Caco-2 (cell line): ENCODE measurements around the gene TOMM20. TPM values are rescaled to one million over a fixed set of nuclear protein-coding genes. Genes with fewer than 3 reads are reported as not detected.

Source experiments
- BruUV-seq: library from RNA; stranded (reverse); fragments of 400-500 nt; replicated peaks from 2 replicates; lab custom pipeline; 2021; lab: Mats Ljungman, UMichigan
- CTCF ChIA-PET: fragments of 300-600 bp; sonication (Branson Sonifier 250); formaldehyde crosslinking; loops from one replicate; lab custom pipeline; 2022; ENCODE audit warnings: antibody characterized with exemption; lab: Charles Lee
- POLR2A ChIA-PET: fragments of 300-600 bp; sonication (Branson Sonifier 250); formaldehyde crosslinking; loops from one replicate; lab custom pipeline; 2022; ENCODE audit warnings: antibody characterized with exemption; lab: Charles Lee
- DNase-seq, 2 experiments: peaks; one replicate each; pipeline versions ENCODE4 v3.0.0 to v3.0.0-alpha.2; 2020 to 2022
- H3K27me3 ChIP-seq: replicated peaks from 2 replicates; pipeline ENCODE4 v1.6.0; 2011; ENCODE audit warnings: low read length; ENCODE audit not compliant: control insufficient read depth, insufficient read depth
- H3K36me3 ChIP-seq: 2 replicates; pipeline ENCODE4 v1.5.1; 2011; ENCODE audit warnings: low read length; ENCODE audit not compliant: control insufficient read depth, insufficient read depth
- H3K4me1 ChIP-seq: fragments of 250-450 bp; sonication (Bioruptor Pico); 2 replicates; pipeline ENCODE4 v1.5.1; 2020; ENCODE audit warnings: mild to moderate bottlenecking
- H3K4me3 ChIP-seq: 2 replicates; pipeline ENCODE4 v1.5.1; 2011; ENCODE audit warnings: low read depth, mild to moderate bottlenecking, control low read depth, low read length
- H3K9me3 ChIP-seq: fragments of 250-450 bp; sonication (Bioruptor Pico); 2 replicates; pipeline ENCODE4 v1.5.1; 2020; ENCODE audit warnings: mild to moderate bottlenecking, moderate library complexity
- H3K27ac Mint-ChIP-seq: one replicate; pipeline ENCODE4 v1.8.0; 2022; ENCODE audit warnings: mixed read lengths; ENCODE audit not compliant: unreplicated experiment
- H3K27me3 Mint-ChIP-seq: one replicate; pipeline ENCODE4 v1.8.0; 2022; ENCODE audit warnings: mixed read lengths; ENCODE audit not compliant: insufficient read depth, unreplicated experiment
- H3K36me3 Mint-ChIP-seq: one replicate; pipeline ENCODE4 v1.8.0; 2022; ENCODE audit warnings: mild to moderate bottlenecking, mixed read lengths; ENCODE audit not compliant: insufficient read depth, unreplicated experiment
- H3K4me1 Mint-ChIP-seq: one replicate; pipeline ENCODE4 v1.8.0; 2022; ENCODE audit warnings: low read depth, mixed read lengths; ENCODE audit not compliant: unreplicated experiment
- H3K4me3 Mint-ChIP-seq: one replicate; pipeline ENCODE4 v1.8.0; 2022; ENCODE audit warnings: mild to moderate bottlenecking, moderate library complexity, mixed read lengths; ENCODE audit not compliant: unreplicated experiment
- H3K9me3 Mint-ChIP-seq: one replicate; pipeline ENCODE4 v1.8.0; 2022; ENCODE audit warnings: mixed read lengths; ENCODE audit not compliant: unreplicated experiment
- CTCF ChIP-seq, 2 experiments: fragments of 200-600 bp in 1 of 2; IDR thresholded peaks; 1 replicate in 1 of 2; 2 replicates in 1 of 2; pipeline versions ENCODE4 v1.5.1 to v1.8.0; 2011 to 2022; ENCODE audit warnings: antibody characterized with exemption in 1 of 2, control low read depth in 1 of 2, inconsistent platforms in 1 of 2, low read depth in 1 of 2, low read length in 1 of 2, mild to moderate bottlenecking in 1 of 2, moderate library complexity in 1 of 2; ENCODE audit not compliant: insufficient read depth in 1 of 2, severe bottlenecking in 1 of 2, unreplicated experiment in 1 of 2
- intact Hi-C: fragments of 100-400 bp; cut with micrococcal nuclease; formaldehyde crosslinking; loops from one replicate; pipeline ENCODE4 v1.10.0; 2022; ENCODE audit not compliant: unreplicated experiment
- total RNA-seq: library from RNA; stranded (reverse); gene quantifications from 2 replicates; pipeline ENCODE4 v1.2.3, GENCODE V29; 2022

TOMM20 gene
- total RNA-seq, 1 experiment from 2014 or later = 137 TPM

DNA sequence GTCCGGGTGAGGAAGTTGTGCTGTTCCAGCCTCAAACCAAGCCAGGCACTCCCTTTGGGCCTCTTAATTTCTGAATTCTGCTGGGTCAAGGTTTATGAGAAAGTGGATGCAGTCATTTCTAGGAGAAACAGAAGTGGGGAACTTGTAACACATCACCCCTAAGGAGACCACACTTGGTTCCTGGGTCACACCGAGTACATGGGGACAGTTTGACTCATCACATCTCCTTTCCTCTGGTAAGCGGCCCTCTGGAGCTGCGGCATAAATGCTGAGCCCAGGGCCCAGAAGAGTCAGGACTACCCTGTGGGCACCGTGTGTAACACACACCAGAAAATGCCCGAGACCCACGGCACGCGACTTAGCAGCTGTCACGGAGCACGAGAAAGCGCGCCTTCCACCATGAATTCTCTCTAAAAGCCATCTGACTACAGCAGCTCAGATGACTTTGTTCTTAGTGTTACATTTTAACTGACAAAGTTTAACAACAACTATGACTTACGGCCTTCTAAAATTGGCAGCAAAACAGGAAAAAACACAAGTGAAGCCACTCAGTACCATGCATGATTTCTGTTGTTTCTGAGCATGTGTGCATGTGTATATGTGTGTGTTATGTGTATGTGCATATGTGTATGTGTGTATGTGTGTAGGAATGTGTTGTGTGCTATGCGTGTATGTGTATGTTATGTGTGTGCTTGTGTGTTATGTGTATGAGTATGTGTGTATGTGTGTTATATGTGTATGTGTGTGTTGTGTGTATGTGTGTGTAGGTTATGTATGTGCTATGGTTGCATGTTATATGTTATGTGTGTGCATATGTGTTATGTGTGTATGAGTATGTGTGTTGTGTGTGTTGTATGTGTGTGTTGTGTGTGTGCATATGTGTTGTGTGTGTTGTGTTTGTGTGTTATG is 50.8 kb downstream of the TOMM20 start:
- no peak for TF ChIP-seq CTCF (IDR thresholded peaks at IDR 0.05; ENCODE audit: insufficient read depth in 1 of 2, low read depth in 1 of 2, low read length in 1 of 2, severe bottlenecking in 1 of 2, unreplicated experiment in 1 of 2)
- intact Hi-C loops = no loop called here
- no peaks in the 10 kb centered on the region for H3K9me3 ChIP-seq
- DNase-seq = no peak
- no peaks in the 10 kb centered on the region for H3K9me3 Mint-ChIP-seq
- no peak overlapping the region for H3K4me3 Mint-ChIP-seq
- no peaks in the 10 kb centered on the region for H3K27me3 Mint-ChIP-seq
- peaks cover 31% of the 10 kb centered on the region for H3K4me1 Mint-ChIP-seq
- H3K4me1 ChIP-seq = peaks cover 58% of the 10 kb centered on the region
- POLR2A ChIA-PET = no interaction called here
- peaks cover 6% of the 10 kb centered on the region for H3K36me3 Mint-ChIP-seq
- no peak overlapping the region for H3K4me3 ChIP-seq
- H3K27me3 ChIP-seq = no peaks in the 10 kb centered on the region
- no peaks in the 10 kb centered on the region for H3K36me3 ChIP-seq
- no peak overlapping the region for H3K27ac Mint-ChIP-seq
- CTCF ChIA-PET = no interaction called here
- no TSS peak for BruUV-seq

- no peak for TF ChIP-seq CTCF (IDR thresholded peaks at IDR 0.05; ENCODE audit: insufficient read depth in 1 of 2, low read depth in 1 of 2, low read length in 1 of 2, severe bottlenecking in 1 of 2, unreplicated experiment in 1 of 2)
- H3K27ac Mint-ChIP-seq = no peak overlapping the region
- Histone ChIP-seq H3K4me1 (peaks cover 58% of the 10 kb centered on the region), H3K4me3 (no peak overlapping the region), H3K9me3 (no peaks in the 10 kb centered on the region), H3K36me3 (no peaks in the 10 kb centered on the region), H3K27me3 (no peaks in the 10 kb centered on the region)
- intact Hi-C loops = no loop called here
- H3K4me3 Mint-ChIP-seq = no peak overlapping the region
- H3K9me3 Mint-ChIP-seq = no peaks in the 10 kb centered on the region
- H3K4me1 Mint-ChIP-seq = peaks cover 32% of the 10 kb centered on the region
- CTCF ChIA-PET = no interaction called here
- peaks cover 6% of the 10 kb centered on the region for H3K36me3 Mint-ChIP-seq
- POLR2A ChIA-PET = no interaction called here
- DNase-seq = no peak
- no peaks in the 10 kb centered on the region for H3K27me3 Mint-ChIP-seq
- no TSS peak for BruUV-seq
These were observed 51.5 kb downstream of the TOMM20 start for GRCh38 chr1:235077163-235077540.

DNA sequence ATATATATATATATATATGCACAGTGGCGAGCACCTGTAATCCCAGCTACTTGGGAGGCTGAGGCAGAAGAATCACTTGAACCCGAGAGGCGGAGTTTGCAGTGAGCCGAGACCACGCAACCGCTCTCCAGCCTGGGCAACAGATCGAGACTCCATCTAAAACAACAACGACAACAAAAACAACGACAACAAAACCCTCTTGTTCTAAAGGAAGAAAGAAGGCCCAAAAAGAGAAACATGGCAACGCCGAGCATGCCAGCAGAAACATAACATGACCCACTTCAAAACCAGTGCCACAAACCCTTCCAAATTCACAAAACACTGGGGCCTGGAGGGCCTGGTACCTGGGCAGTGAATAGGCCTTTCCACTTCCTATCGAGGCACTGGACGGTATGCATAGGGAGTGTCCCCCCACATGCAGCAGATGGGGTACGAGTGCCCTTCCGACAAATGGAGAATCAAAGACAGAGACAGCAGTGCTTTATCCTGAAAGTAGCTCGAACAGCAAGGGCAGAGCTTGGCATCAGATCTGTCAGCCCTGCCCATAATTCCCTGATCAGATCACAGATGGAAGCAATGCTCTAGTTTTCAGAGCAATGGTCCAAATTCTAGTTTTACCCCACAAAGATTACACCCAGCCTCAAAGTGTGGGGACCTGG is 52.0 kb downstream of the TOMM20 start:
- POLR2A ChIA-PET = no interaction called here
- CTCF ChIA-PET = no interaction called here
- intact Hi-C loops = no loop called here

More for the DNA sequence above, 52.0 kb downstream of the TOMM20 start:
- Histone ChIP-seq H3K4me3 (no peak overlapping the region), H3K4me1 (peaks cover 58% of the 10 kb centered on the region), H3K9me3 (no peaks in the 10 kb centered on the region), H3K27me3 (no peaks in the 10 kb centered on the region), H3K36me3 (no peaks in the 10 kb centered on the region)
- Mint-ChIP-seq H3K27me3 (no peaks in the 10 kb centered on the region), H3K4me3 (no peak overlapping the region), H3K9me3 (no peaks in the 10 kb centered on the region), H3K4me1 (peaks cover 32% of the 10 kb centered on the region), H3K27ac (peak overlapping the region; percentile 23), H3K36me3 (peaks cover 6% of the 10 kb centered on the region)
- no peak for DNase-seq
- BruUV-seq = no TSS peak
- no peak for TF ChIP-seq CTCF (IDR thresholded peaks at IDR 0.05; ENCODE audit: insufficient read depth in 1 of 2, low read depth in 1 of 2, low read length in 1 of 2, severe bottlenecking in 1 of 2, unreplicated experiment in 1 of 2)
